ENCODE results near the gene RERE.

The RERE gene

DNA sequence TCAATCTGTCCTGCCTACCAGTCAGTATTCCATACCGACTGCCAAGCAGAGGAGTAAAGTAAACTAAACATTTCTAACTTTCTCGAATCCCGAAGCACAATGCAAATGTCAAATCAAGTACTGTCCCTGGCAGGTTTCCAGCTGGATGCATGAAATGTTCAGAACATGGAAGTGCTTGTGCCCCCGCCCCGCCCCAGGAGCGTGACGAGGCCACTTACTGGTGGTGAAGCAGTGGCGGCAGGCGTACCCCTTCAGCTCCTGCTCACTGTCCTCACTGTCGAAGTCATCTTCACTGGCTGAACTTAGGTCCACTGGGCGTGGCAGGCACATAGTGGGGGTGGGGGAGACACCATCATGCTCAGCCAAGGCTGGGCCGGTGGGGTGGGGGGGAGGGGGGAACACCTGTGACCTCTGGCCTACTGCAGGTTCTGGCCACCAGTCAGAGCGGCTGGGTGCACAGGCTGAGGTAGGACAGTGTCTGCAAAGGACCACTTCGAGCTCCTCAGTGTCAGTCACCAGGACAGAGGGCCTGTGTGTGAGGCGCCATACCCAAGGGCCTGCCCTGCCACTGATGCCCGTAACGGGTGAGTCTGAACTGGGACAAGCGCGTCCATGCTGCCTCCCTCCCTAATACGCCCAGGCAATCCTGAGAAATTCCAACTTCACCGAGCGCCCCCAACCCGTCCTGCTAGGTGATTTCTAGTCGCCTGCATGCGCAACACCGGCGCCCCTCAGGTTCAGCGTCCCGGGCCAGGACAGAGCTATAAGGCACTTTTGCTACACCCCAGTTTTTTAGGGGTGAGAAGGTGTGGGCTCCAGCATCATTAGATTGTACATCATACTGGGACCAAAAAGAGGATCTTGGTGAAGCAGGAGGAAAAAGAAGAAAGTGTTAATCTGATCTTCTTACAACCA is 452.7 kb downstream of the RERE start:
- Histone ChIP-seq H3K9ac (ENCODE audit: insufficient read length) (no peak overlapping the region), H3K27ac (no peak overlapping the region), H3K36me3 (ENCODE audit: insufficient read depth, low read length) (peaks cover 30% of the 10 kb centered on the region), H3K4me3 (peak overlapping the region; percentile 66), H3K9me3 (ENCODE audit: low read depth, low read length) (no peaks in the 10 kb centered on the region)
- DNase-seq (ENCODE audit: low read depth, low spot score) = no peak
- TF ChIP-seq POLR2AphosphoS5 (IDR thresholded peaks at IDR 0.05; ENCODE audit: borderline replicate concordance, low read depth, low read length) (no peak), FOXP2 (optimal IDR thresholded peaks at IDR 0.05; ENCODE audit: control extremely low read depth, extremely low read length, insufficient read depth) (no peak)

DNA sequence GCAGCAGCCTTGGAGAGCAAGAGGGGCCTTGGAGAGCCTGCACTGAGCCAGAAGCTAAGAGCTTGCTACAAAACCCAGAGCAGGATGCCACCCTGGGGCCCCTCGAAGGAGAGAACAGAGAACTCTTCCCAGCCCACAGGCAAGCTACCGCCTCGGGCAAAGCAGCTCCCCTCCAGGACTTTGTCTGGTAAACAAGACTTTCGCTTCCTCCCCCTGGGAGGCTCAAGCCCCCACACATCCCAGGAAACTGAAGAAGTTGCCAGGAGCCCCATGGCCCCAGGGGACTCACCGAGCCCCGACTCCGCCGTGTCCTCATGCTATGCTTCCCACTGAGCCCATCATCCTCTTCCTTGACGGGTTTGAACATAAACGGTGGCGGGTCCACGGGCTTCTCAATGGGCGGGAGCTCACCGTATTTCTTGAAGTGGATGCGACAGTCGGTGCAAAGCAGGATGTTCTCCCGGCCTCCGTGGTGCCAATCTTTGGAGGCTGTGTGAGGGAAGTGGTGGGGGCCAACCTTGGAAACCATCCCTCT is 453.6 kb downstream of the RERE start:
- Histone ChIP-seq H3K36me3 (ENCODE audit: insufficient read depth, low read length) (peaks cover 37% of the 10 kb centered on the region), H3K27ac (peak overlapping the region; percentile 75), H3K9me3 (ENCODE audit: low read depth, low read length) (no peaks in the 10 kb centered on the region), H3K4me3 (peak overlapping the region; percentile 66), H3K9ac (ENCODE audit: insufficient read length) (no peak overlapping the region)
- DNase-seq (ENCODE audit: low read depth, low spot score) = peak; percentile 93
- TF ChIP-seq EZH2 (IDR thresholded peaks at IDR 0.05) (no peak), POLR2AphosphoS5 (IDR thresholded peaks at IDR 0.05; ENCODE audit: borderline replicate concordance, low read depth, low read length) (peak; percentile 36; the same call in 1 of the 2 replicates), FOXP2 (optimal IDR thresholded peaks at IDR 0.05; ENCODE audit: control extremely low read depth, extremely low read length, insufficient read depth) (peak; percentile 97)

DNA sequence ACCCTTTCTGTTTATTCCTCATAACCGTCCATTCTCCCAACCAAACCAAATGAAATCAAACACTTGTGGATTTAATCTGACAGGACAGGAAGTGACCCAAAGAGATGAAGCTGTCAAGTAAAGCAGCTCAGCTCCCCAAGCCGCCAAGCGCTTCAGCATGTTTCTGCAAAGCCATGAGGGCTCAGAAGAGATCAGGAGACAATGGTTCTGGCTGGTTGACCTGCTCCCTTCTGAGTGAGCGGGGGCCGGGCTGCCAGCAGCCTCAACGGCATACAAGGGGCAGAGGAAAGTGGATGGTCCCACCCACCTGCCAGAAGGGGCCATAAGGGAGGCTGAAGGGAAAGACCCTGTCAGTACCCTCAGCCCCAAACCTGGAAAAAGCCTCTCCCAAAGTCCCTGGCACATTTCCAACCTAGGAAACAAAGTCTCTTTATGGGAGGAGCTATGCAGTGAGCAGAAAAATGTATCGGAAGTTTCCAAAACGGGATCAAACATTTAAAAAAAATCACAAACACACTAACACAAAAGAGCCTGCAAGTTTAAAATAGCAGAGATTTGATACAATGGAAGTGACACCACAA is 454.2 kb downstream of the RERE start:
- Histone ChIP-seq H3K9me3 (ENCODE audit: low read depth, low read length) (no peaks in the 10 kb centered on the region), H3K27ac (peak overlapping the region; percentile 75), H3K4me3 (peak overlapping the region; percentile 66), H3K36me3 (ENCODE audit: insufficient read depth, low read length) (peaks cover 42% of the 10 kb centered on the region), H3K9ac (ENCODE audit: insufficient read length) (no peak overlapping the region)
- TF ChIP-seq FOXP2 (optimal IDR thresholded peaks at IDR 0.05; ENCODE audit: control extremely low read depth, extremely low read length, insufficient read depth) (no peak), EZH2 (IDR thresholded peaks at IDR 0.05) (no peak), POLR2AphosphoS5 (IDR thresholded peaks at IDR 0.05; ENCODE audit: borderline replicate concordance, low read depth, low read length) (no peak)
- no peak for DNase-seq (ENCODE audit: low read depth, low spot score)

DNA sequence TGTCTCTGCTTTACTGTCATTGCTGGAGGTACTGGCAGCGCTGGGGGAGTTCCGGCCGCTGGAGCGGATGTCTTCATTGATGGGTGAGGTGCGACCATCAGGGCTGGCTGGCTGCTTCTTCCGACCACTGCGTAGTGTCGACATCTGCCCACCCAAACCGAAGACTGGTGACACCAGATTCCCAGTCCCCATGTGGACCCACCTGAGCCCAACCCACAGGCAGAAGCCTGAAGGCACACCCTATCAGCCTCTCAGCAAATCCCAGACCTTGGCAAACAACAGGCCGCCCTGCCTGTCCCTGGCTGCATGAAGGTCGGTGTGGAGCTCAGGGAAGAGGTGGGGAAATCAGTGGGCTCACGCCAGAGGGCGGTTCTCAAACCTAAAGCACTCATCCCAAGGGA is 454.7 kb downstream of the RERE start:
- no peak overlapping the region for H3K27ac ChIP-seq

DNA sequence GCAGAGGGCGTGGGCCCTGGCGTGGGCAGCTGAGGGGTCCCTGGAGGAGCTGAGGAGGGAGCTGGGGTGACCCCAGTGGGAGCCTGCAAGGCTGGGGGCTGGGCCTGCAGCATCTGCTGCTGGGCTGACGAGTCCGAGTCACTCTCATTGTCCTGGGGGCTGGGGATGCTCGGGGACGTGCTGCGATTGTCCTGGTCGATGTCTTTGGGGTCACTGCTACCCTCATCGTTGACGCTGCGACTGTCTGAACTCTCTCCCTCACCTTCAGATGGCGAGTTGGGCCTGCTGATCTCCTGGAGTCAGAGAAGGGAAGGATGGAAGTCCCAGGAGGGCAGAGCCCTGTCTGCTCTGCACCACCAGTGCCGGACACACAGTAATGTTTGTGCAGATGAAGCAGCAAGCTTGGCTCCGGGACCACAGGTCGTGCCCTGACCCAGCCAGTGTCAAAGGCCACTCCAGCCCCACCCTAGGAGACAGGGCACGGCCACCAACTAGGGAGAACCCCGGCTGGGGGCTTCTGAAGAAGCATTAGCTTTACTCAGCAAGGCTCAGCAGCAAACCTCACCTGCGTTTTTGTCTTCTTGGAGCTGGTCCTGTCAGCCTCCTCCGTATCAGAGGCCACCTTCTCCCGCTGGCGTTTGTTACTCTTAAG is 456.1 kb downstream of the RERE start:
- H3K36me3 ChIP-seq (ENCODE audit: insufficient read depth, low read length) = peaks cover 60% of the 10 kb centered on the region
- no peak for TF ChIP-seq POLR2AphosphoS5 (IDR thresholded peaks at IDR 0.05; ENCODE audit: borderline replicate concordance, low read depth, low read length)
- no peak for TF ChIP-seq FOXP2 (optimal IDR thresholded peaks at IDR 0.05; ENCODE audit: control extremely low read depth, extremely low read length, insufficient read depth)
- TF ChIP-seq EZH2 (IDR thresholded peaks at IDR 0.05) = no peak

More for the DNA sequence above, 454.7 kb downstream of the RERE start:
- Histone ChIP-seq H3K9ac (ENCODE audit: insufficient read length) (no peak overlapping the region), H3K4me3 (no peak overlapping the region), H3K9me3 (ENCODE audit: low read depth, low read length) (no peaks in the 10 kb centered on the region), H3K36me3 (ENCODE audit: insufficient read depth, low read length) (peaks cover 48% of the 10 kb centered on the region)
- TF ChIP-seq FOXP2 (optimal IDR thresholded peaks at IDR 0.05; ENCODE audit: control extremely low read depth, extremely low read length, insufficient read depth) = no peak
- TF ChIP-seq EZH2 (IDR thresholded peaks at IDR 0.05) = no peak
- TF ChIP-seq POLR2AphosphoS5 (IDR thresholded peaks at IDR 0.05; ENCODE audit: borderline replicate concordance, low read depth, low read length) = no peak
- no peak for DNase-seq (ENCODE audit: low read depth, low spot score)

DNA sequence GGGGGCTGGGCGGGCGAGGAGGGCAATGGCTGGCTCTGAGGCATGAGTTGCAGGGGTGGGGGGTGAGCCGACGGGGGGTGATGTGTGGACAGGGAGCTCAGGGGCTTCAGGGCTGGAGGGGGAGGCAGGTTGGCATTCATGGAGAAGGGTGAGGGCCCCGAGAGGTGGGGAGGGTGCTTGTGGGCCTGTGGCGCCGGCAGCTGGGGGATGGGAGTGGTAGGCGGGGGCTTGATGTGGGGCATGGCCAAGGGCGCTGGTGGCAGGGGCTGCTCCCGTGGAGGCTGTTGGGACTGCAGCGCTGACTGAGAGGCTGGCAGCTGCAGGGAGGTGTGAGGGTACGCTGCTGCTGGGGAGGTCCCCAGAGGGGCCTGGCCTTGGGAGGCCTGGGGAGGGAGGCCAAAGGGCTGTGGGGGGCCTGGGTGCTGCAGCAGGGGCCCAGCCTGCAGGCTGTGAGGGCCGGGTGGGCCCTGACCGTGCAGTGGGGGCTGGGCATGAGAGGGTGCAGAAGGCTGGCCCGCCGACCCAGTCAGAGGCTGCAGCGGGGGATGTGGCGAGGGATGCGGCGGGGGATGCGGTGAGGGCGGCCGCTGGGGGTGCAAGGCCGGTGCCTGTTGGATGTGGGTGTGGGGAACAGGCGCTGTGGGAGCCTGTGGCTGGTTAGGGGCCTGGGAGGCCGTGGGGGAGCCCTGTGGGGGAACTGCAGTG is 456.8 kb downstream of the RERE start:
- Histone ChIP-seq H3K36me3 (ENCODE audit: insufficient read depth, low read length) (peaks cover 62% of the 10 kb centered on the region), H3K9ac (ENCODE audit: insufficient read length) (no peak overlapping the region), H3K27ac (no peak overlapping the region), H3K9me3 (ENCODE audit: low read depth, low read length) (no peaks in the 10 kb centered on the region), H3K4me3 (no peak overlapping the region)
- no peak for TF ChIP-seq FOXP2 (optimal IDR thresholded peaks at IDR 0.05; ENCODE audit: control extremely low read depth, extremely low read length, insufficient read depth)
- TF ChIP-seq EZH2 (IDR thresholded peaks at IDR 0.05) = no peak
- no peak for TF ChIP-seq POLR2AphosphoS5 (IDR thresholded peaks at IDR 0.05; ENCODE audit: borderline replicate concordance, low read depth, low read length)
- DNase-seq (ENCODE audit: low read depth, low spot score) = no peak

More for the DNA sequence above, 456.1 kb downstream of the RERE start:
- H3K27ac ChIP-seq = no peak overlapping the region
- no peaks in the 10 kb centered on the region for H3K9me3 ChIP-seq (ENCODE audit: low read depth, low read length)
- no peak overlapping the region for H3K9ac ChIP-seq (ENCODE audit: insufficient read length)
- H3K4me3 ChIP-seq = no peak overlapping the region
- no peak for DNase-seq (ENCODE audit: low read depth, low spot score)

DNA sequence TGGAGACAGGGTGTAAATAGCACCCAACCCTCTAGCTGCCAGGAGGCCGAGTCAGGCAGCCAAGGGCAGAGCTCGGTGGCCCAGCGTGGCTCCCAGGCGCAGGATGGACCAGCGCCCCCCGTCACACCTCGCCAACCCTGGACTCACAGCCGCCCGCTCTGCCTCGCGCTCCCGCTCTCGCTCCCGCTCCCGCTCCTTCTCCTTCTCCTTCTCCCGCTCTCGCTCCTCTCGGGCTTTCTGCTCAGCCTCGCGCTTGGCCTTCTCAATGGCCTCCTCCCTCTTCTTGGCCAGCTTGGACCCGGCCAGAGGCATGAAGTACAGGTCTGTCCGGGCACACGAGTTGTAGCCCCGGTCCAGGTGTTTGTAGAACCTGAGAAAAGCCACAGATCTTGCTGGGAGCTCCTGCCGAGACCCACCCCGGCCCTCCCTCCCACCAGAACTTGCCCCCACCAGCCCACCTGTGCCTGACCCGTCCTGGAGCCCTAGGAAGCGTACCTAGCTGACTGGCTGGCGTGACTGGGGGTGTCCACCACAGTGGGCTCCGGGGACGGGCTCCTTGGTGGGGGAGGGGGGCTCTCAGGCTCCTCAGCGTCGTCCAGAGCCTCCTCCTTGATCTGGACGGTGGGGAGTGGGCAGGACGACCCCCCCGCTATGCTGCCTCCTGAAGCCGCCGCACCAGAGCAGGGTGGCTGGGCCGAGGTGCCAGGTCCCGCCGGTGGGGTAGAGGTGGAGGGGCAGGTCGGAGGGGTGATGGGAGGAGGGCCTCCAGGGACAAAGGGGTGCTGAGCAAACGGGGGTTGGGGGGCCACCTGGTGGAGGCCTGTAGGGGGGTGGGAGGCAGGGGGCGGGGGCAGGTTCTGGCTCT is 457.6 kb downstream of the RERE start:
- no peaks in the 10 kb centered on the region for H3K9me3 ChIP-seq (ENCODE audit: low read depth, low read length)
- no peak overlapping the region for H3K4me3 ChIP-seq
- H3K27ac ChIP-seq = no peak overlapping the region
- no peak overlapping the region for H3K9ac ChIP-seq (ENCODE audit: insufficient read length)
- no peak for DNase-seq (ENCODE audit: low read depth, low spot score)
- H3K36me3 ChIP-seq (ENCODE audit: insufficient read depth, low read length) = peaks cover 67% of the 10 kb centered on the region
- TF ChIP-seq FOXP2 (optimal IDR thresholded peaks at IDR 0.05; ENCODE audit: control extremely low read depth, extremely low read length, insufficient read depth) (no peak), EZH2 (IDR thresholded peaks at IDR 0.05) (no peak), POLR2AphosphoS5 (IDR thresholded peaks at IDR 0.05; ENCODE audit: borderline replicate concordance, low read depth, low read length) (no peak)

All from SK-N-MC (cell line).